Measurements from ENCODE around the gene RGS10. TPM values are rescaled to one million over a fixed set of nuclear protein-coding genes. Genes with fewer than 3 reads are reported as not detected.

Gene RGS10
- total and polyA plus RNA-seq, 2 of the 8 experiments (the other 6 are each of a cell fraction or from before 2014, with no cell fraction given) = 5.5 to 13.1 TPM

GRCh38 chr10:119478811-119479341 lies 63.6 kb downstream of the RGS10 start:
- POLR2A ChIA-PET (ENCODE audit: partially characterized antibody) = no interaction called here
- peaks cover 2% of the 10 kb centered on the region; the same call in 1 of the 2 replicates for H3K23me2 ChIP-seq (ENCODE audit: low read depth, low read length)
- H3K9ac ChIP-seq (replicated peaks in 1 of 4; ENCODE audit: extremely low read depth in 1 of 4, low read depth in 3 of 4, low read length in 3 of 4) = no peak overlapping the region
- H3K4ac ChIP-seq (replicated peaks; ENCODE audit: insufficient read length, low read depth, low read length) = no peak overlapping the region
- H3K27ac ChIP-seq (ENCODE audit: low read depth, low read length) = no peak overlapping the region
- H3K79me1 ChIP-seq (ENCODE audit: low read depth, low read length) = no peaks in the 10 kb centered on the region
- no peaks in the 10 kb centered on the region for H3K36me3 ChIP-seq (ENCODE audit: control insufficient read depth in 2 of 4, insufficient read depth in 4 of 4, low read length in 3 of 4)
- H2AFZ ChIP-seq (ENCODE audit: low read length) = no peak overlapping the region
- 60% methylated on average over 6 of the region's 6 CpGs; no CpG with 5 or more reads in 1 of the 2 experiments for WGBS, 2 experiments (ENCODE audit: extremely low coverage in 1 of 2, insufficient coverage in 1 of 2, insufficient read length in 1 of 2, insufficient replicate concordance in 2 of 2, low coverage in 1 of 2, low lambda C conversion rate in 2 of 2, missing lambda C conversion rate in 1 of 2)
- H3K56ac ChIP-seq (replicated peaks; ENCODE audit: insufficient read length, low read depth, low read length) = no peak overlapping the region
- H4K5ac ChIP-seq (ENCODE audit: insufficient read length, low read depth, low read length) = no peak overlapping the region
- no peak overlapping the region for H4K8ac ChIP-seq (ENCODE audit: extremely low read depth, insufficient read depth, low read length)
- H4K91ac ChIP-seq (replicated peaks; ENCODE audit: insufficient read length, low read length) = no peak overlapping the region
- H4K20me1 ChIP-seq (replicated peaks in 1 of 2; ENCODE audit: control insufficient read depth in 1 of 2, insufficient read depth in 2 of 2, low read length in 2 of 2) = peaks cover 4 to 5% of the 10 kb centered on the region in 2 experiments
- no peaks in the 10 kb centered on the region for H3K9me3 ChIP-seq (ENCODE audit: insufficient read depth in 2 of 2, low read depth in 1 of 2, low read length in 1 of 2)
- DNase-seq (ENCODE audit: low read depth in 1 of 2, low spot score in 2 of 2) (no peak), FAIRE-seq (no peak)
- H3K4me1 ChIP-seq (replicated peaks in 1 of 4; ENCODE audit: control insufficient read depth in 3 of 4, insufficient read depth in 4 of 4, low read length in 3 of 4) = peaks cover 0 to 8% (median 2%) of the 10 kb centered on the region in 4 experiments; a peak in 3 of 7 replicates
- no peak overlapping the region for H2AK5ac ChIP-seq (ENCODE audit: low read depth, low read length)
- H2BK120ac ChIP-seq (replicated peaks; ENCODE audit: low read depth, low read length) = no peak overlapping the region
- H2BK12ac ChIP-seq (ENCODE audit: low read depth, low read length) = no peak overlapping the region
- H2BK20ac ChIP-seq (ENCODE audit: low read length) = no peak overlapping the region
- CTCF ChIA-PET (ENCODE audit: partially characterized antibody) = interaction anchor here (0.6 to 5.0 kb wide), 5 partner anchors 10 to 280 kb away, joined by 3 to 20 read pairs (median 8); no protein-coding TSS in a partner anchor
- no peak overlapping the region for H3K4me3 ChIP-seq (ENCODE audit: extremely low read depth in 1 of 4, insufficient read depth in 2 of 4, low read depth in 3 of 4, low read length in 4 of 4)
- no peak overlapping the region for H3K23ac ChIP-seq (ENCODE audit: insufficient read length)
- no peak overlapping the region for H2BK15ac ChIP-seq (ENCODE audit: low read length)
- peak overlapping the region in 1 of 2 experiments; percentile 48; a peak in 1 of 4 replicates for H3K4me2 ChIP-seq (ENCODE audit: insufficient read depth in 1 of 2, low read depth in 2 of 2, low read length in 2 of 2)
- H3K27me3 ChIP-seq (replicated peaks in 1 of 4; ENCODE audit: control insufficient read depth in 3 of 4, extremely low read depth in 1 of 4, insufficient read depth in 3 of 4, low read length in 3 of 4) = peaks cover 49 to 88% (median 75%) of the 10 kb centered on the region in 4 experiments
- no peak overlapping the region for H3K18ac ChIP-seq (ENCODE audit: extremely low read depth, low read length)
- H2BK5ac ChIP-seq (ENCODE audit: low read depth, low read length) = no peak overlapping the region
- H3K79me2 ChIP-seq (ENCODE audit: control insufficient read depth in 1 of 2, insufficient read depth in 2 of 2, low read length in 2 of 2) = no peaks in the 10 kb centered on the region
- TF ChIP-seq BCL11A (IDR thresholded peaks at IDR 0.05; ENCODE audit: low read depth in 2 of 2, low read length in 2 of 2) (no peak), CBX8 (IDR thresholded peaks at IDR 0.05; ENCODE audit: borderline replicate concordance, low read depth, low read length) (no peak), POLR2AphosphoS5 (IDR thresholded peaks at IDR 0.05; ENCODE audit: low read depth, low read length) (no peak), SIX5 (IDR thresholded peaks at IDR 0.05; ENCODE audit: low read depth, low read length) (no peak), RXRA (IDR thresholded peaks at IDR 0.05; ENCODE audit: insufficient read depth, low read depth, low read length) (no peak), NANOG (IDR thresholded peaks at IDR 0.05; ENCODE audit: insufficient read depth, low read depth, low read length, poor library complexity, severe bottlenecking) (no peak), RFX5 (IDR thresholded peaks at IDR 0.05; ENCODE audit: borderline replicate concordance, low read depth, low read length) (no peak), KDM4A (IDR thresholded peaks at IDR 0.05; ENCODE audit: low read depth, low read length, severe bottlenecking) (no peak)
- H3K14ac ChIP-seq (ENCODE audit: insufficient read length) = no peak overlapping the region

All from H1 (cell line).